ENCODE results near the gene ACTRT2.

Gene ACTRT2

GRCh38 chr1:3070644-3071564 is 49.6 kb downstream of the ACTRT2 start:
- FAIRE-seq: no peak

DNA sequence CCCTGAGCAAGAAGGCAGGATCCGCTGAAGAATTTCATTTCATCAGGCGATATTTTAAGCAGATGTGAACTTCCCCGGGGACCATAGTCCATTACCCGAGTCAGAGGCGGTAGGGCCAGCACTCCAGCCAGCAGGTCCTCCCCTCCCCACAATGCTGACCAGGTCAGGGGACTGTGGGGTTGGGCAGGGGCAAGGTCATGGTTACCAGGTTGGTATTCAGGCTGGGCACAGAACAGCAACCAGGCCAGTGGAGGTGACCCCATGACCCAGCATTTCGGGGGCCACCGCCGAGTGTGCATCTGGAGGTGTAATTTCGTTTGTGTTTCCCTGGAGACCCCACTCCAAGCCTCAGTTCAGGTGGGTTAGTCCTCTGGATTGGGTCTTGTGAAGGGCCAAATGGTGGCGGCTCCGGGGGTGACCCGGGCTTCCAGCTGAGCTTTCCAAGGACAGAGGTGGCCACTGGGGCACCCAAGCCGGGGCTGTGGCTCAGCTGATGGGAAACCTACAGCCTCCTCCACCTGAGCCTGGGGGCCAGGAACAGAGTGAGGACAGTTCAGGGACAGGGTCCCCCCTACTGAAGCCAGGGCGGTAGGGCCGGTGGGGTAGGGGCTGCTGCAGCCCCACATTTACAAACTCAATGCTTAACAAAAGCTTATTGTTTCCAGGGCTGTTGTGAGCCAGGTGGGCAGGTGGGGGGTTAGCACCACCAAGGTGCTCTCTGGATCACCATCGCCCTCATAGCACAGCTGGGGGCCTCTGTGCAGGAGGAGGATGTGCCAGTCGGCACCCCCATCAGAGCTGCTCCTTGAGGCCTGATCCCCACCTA is 50.5 kb downstream of the ACTRT2 start:
- no peak for FAIRE-seq
